Calu3 (cell line): ENCODE measurements around the gene GRAMD2A. TPM values are rescaled to one million over a fixed set of nuclear protein-coding genes. Genes with fewer than 3 reads are reported as not detected.

Experiments used
- BruUV-seq: library from RNA; stranded (reverse); fragments of 400-500 nt; replicated peaks from 2 replicates; lab custom pipeline; 2021; lab: Mats Ljungman, UMichigan
- CTCF ChIA-PET: fragments of 300-600 bp; sonication (Branson Sonifier 250); formaldehyde crosslinking; loops from one replicate; lab custom pipeline; 2022; ENCODE audit warnings: antibody characterized with exemption; lab: Charles Lee
- DNase-seq: peaks from one replicate; pipeline ENCODE4 v3.0.0; 2022
- H3K27ac Mint-ChIP-seq: one replicate; pipeline ENCODE4 v1.8.0; 2022; ENCODE audit warnings: mixed read lengths; ENCODE audit not compliant: unreplicated experiment
- H3K27me3 Mint-ChIP-seq: one replicate; pipeline ENCODE4 v1.8.0; 2022; ENCODE audit warnings: mixed read lengths; ENCODE audit not compliant: unreplicated experiment
- H3K36me3 Mint-ChIP-seq: one replicate; pipeline ENCODE4 v1.8.0; 2022; ENCODE audit warnings: mild to moderate bottlenecking, moderate library complexity, mixed read lengths; ENCODE audit not compliant: insufficient read depth, unreplicated experiment
- H3K4me1 Mint-ChIP-seq: one replicate; pipeline ENCODE4 v1.8.0; 2022; ENCODE audit warnings: mild to moderate bottlenecking, low read depth, mixed read lengths; ENCODE audit not compliant: unreplicated experiment
- H3K4me3 Mint-ChIP-seq: one replicate; pipeline ENCODE4 v1.8.0; 2022; ENCODE audit warnings: mild to moderate bottlenecking, low read depth, moderate library complexity, mixed read lengths; ENCODE audit not compliant: unreplicated experiment
- H3K9me3 Mint-ChIP-seq: one replicate; pipeline ENCODE4 v1.8.0; 2022; ENCODE audit warnings: low read depth, mixed read lengths; ENCODE audit not compliant: unreplicated experiment
- CTCF ChIP-seq: fragments of 200-600 bp; IDR thresholded peaks from one replicate; pipeline ENCODE4 v1.8.0; 2022; ENCODE audit warnings: antibody characterized with exemption; ENCODE audit not compliant: unreplicated experiment
- intact Hi-C: fragments of 100-400 bp; cut with micrococcal nuclease; formaldehyde crosslinking; loops from one replicate; pipeline ENCODE4 v1.10.0; 2022; ENCODE audit not compliant: unreplicated experiment
- total RNA-seq: library from RNA; stranded (reverse); gene quantifications from 2 replicates; pipeline ENCODE4 v1.2.3, GENCODE V29; 2022

GRAMD2A gene
- total RNA-seq, 1 experiment from 2014 or later, result 2.2 TPM

DNA sequence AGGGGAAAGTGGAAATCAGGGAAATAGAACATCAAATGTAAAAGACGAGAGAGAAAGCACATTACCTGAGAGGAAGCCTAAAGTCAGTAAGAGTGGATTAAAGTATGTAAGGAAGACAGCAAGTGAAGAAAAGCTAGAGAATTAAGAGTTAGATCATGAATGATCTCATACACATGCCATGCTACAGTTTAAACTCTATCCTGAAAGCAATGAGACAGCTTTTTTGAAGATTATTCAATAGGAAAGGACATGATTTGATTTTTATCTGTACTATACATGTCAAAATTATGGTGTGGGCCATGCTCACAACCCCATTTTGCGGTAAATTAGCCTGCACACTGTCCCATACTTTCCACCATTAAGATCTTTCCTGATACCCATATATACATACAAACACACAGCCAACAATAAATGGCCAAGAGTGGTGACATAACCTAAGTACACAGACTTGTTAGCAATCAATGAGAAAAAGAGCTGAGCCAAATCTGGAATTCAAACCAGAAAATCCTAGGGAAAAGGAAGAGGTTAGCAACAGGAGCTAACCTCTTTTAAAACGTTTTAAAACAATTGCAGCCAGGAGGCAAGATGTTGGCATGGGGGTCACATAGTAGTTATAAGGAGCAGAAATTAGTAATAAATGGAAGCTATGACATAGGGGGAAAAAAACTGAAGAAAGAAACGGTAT lies 84.1 kb downstream of the GRAMD2A start:
- intact Hi-C loops, result no loop called here
- peaks cover 23% of the 10 kb centered on the region for H3K36me3 Mint-ChIP-seq
- no peak for DNase-seq
- peaks cover 39% of the 10 kb centered on the region for H3K4me1 Mint-ChIP-seq
- CTCF ChIA-PET, result interaction anchor here (0.8 to 1.0 kb wide), 2 partner anchors 42 to 370 kb away, joined by 4 to 6 read pairs; no protein-coding TSS in a partner anchor
- H3K4me3 Mint-ChIP-seq, result no peak overlapping the region
- no TSS peak for BruUV-seq
- TF ChIP-seq CTCF, result no peak
- H3K27ac Mint-ChIP-seq, result no peak overlapping the region
- no peaks in the 10 kb centered on the region for H3K9me3 Mint-ChIP-seq
- H3K27me3 Mint-ChIP-seq, result no peaks in the 10 kb centered on the region

DNA sequence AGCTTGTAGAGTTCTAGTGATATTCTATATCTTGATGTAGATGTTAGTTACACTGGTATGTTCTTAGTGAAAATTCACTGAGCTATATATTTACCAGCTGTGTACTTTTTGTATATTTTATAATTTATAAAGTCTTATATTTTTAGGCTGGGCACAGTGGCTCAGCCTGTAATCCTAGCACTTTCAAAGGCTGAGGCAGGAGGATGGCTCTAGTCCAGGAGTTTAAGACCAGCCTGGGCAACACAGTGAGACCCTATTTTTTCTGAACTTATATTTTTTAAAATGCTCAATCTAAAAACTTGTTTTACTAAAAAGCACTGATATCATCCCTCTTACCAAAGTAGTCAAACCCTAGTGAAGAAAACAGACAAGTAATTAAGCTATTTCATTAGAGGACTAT lies 84.8 kb downstream of the GRAMD2A start:
- TF ChIP-seq CTCF, result no peak
- Mint-ChIP-seq H3K27me3 (no peaks in the 10 kb centered on the region), H3K27ac (no peak overlapping the region), H3K4me3 (no peak overlapping the region), H3K4me1 (peaks cover 37% of the 10 kb centered on the region), H3K36me3 (peaks cover 16% of the 10 kb centered on the region), H3K9me3 (no peaks in the 10 kb centered on the region)
- CTCF ChIA-PET, result no interaction called here
- intact Hi-C loops, result no loop called here
- no peak for DNase-seq
- no TSS peak for BruUV-seq

- Mint-ChIP-seq H3K27me3 (no peaks in the 10 kb centered on the region), H3K4me1 (peaks cover 37% of the 10 kb centered on the region), H3K27ac (no peak overlapping the region), H3K9me3 (no peaks in the 10 kb centered on the region), H3K4me3 (no peak overlapping the region), H3K36me3 (peaks cover 9% of the 10 kb centered on the region)
- CTCF ChIA-PET, result no interaction called here
- DNase-seq, result no peak
- no TSS peak for BruUV-seq
- no peak for TF ChIP-seq CTCF
- intact Hi-C loops, result no loop called here
Observed at GRCh38 chr15:72112116-72112515, 85.5 kb downstream of the GRAMD2A start.

DNA sequence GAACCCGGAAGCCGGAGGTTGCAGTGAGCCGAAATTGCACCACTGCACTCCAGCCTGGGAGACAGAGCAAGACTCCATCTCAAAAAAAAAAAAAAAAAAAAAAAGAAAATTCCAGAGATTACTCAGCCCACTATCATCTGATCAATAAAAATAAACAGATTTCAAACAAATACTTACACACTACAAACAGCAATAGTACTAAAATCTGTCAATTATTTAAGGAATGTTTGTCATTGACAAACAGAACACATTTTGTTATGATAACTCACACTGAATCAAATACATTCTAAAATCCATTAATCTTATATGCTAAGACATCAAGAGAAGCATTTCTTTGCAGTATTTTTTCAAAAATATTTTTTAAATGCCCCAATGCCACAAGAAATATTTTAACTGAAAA lies 87.2 kb downstream of the GRAMD2A start:
- no TSS peak for BruUV-seq
- no peak overlapping the region for H3K4me3 Mint-ChIP-seq
- TF ChIP-seq CTCF, result no peak
- H3K27ac Mint-ChIP-seq, result no peak overlapping the region
- CTCF ChIA-PET, result interaction anchor here (0.6 kb wide), 1 partner anchor 460 kb away, joined by 3 read pairs; no protein-coding TSS in a partner anchor
- no peaks in the 10 kb centered on the region for H3K9me3 Mint-ChIP-seq
- H3K36me3 Mint-ChIP-seq, result no peaks in the 10 kb centered on the region
- H3K4me1 Mint-ChIP-seq, result peaks cover 26% of the 10 kb centered on the region
- DNase-seq, result no peak
- intact Hi-C loops, result no loop called here
- no peaks in the 10 kb centered on the region for H3K27me3 Mint-ChIP-seq

Other genes starting within 250 kb of the GRAMD2A start
- gene MYO9A, start 79.6 kb downstream of the GRAMD2A start, total RNA-seq, result 31.8 and 32.8 TPM in 2 replicates
- 3.6 and 4.4 TPM in 2 replicates for gene SENP8, start 79.4 kb downstream of the GRAMD2A start, total RNA-seq
- gene PKM, start 33.4 kb upstream of the GRAMD2A start, total RNA-seq, result 1,874 and 1,922 TPM in 2 replicates
- gene PARP6, start 74.8 kb upstream of the GRAMD2A start, total RNA-seq, result 110 and 125 TPM in 2 replicates
- gene CELF6, start 122.4 kb upstream of the GRAMD2A start, total RNA-seq, result 0.19 and 0.42 TPM in 2 replicates
- gene HEXA, start 178.2 kb upstream of the GRAMD2A start, total RNA-seq, result 129 and 145 TPM in 2 replicates
- gene TMEM202, start 200.5 kb upstream of the GRAMD2A start, total RNA-seq, result not detected in 2 replicates